ENCODE measurements around the gene NDUFB3.

Gene NDUFB3

GRCh38 chr2:201116115-201116958, 44.5 kb downstream of the NDUFB3 start, which contains the start of gene CFLAR:
Gene CFLAR, plus strand, starts transcription at chr2:201116164. Its CDS starts 13,702 bp downstream, at chr2:201129866.
- Histone ChIP-seq H3K36me3 (ENCODE audit: control insufficient read depth in 2 of 2, insufficient read depth in 1 of 2, low read length in 2 of 2) (no peaks in the 10 kb centered on the region), H3K9me3 (ENCODE audit: control insufficient read depth, insufficient read depth, low read depth, low read length) (no peaks in the 10 kb centered on the region), H3K27ac (ENCODE audit: extremely low read depth, low read depth, low read length) (peak within 1 kb of the TSS; percentile 95), H3K4me3 (ENCODE audit: low read depth, low read length) (peak within 1 kb of the TSS; percentile 78), H3K4me1 (ENCODE audit: control insufficient read depth, insufficient read depth, low read length) (peaks cover 5% of the 10 kb centered on the region; the same call in 1 of the 2 replicates)
- POLR2A ChIA-PET: interaction anchor here (0.6 to 2.8 kb wide), 8 partner anchors 15 to 228 kb away, joined by 3 to 11 read pairs (median 4); partner anchors contain the start of genes NIF3L1, ORC2 and PPIL3
- CTCF ChIA-PET: interaction anchor here (0.6 to 2.5 kb wide), 5 partner anchors 42 to 516 kb away, joined by 3 to 10 read pairs (median 3); no protein-coding TSS in a partner anchor
- TF ChIP-seq ZSCAN18 (tag by site-specific recombination; IDR thresholded peaks at IDR 0.05) (no peak), ZNF335 (tag by site-specific recombination; conservative IDR thresholded peaks at IDR 0.05) (peak; percentile 62), GLIS2 (tag by site-specific recombination; IDR thresholded peaks at IDR 0.05) (peak; percentile 97), ZBTB20 (tag by site-specific recombination; IDR thresholded peaks at IDR 0.05) (peak; percentile 69), ZNF366 (tag by site-specific recombination; conservative IDR thresholded peaks at IDR 0.05) (no peak), ZNF777 (tag by site-specific recombination; IDR thresholded peaks at IDR 0.05; ENCODE audit: borderline replicate concordance) (no peak), BCL11A (tag by site-specific recombination; IDR thresholded peaks at IDR 0.05; ENCODE audit: low read depth) (no peak), ZNF692 (tag by site-specific recombination; IDR thresholded peaks at IDR 0.05) (peak; percentile 11; the same call in 1 of the 2 replicates), ZIC2 (tag by site-specific recombination; IDR thresholded peaks at IDR 0.05) (peak; percentile 64; the same call in 1 of the 2 replicates), ZBTB6 (tag by site-specific recombination; IDR thresholded peaks at IDR 0.05) (0 out of 2 replicates have a peak, but pooled peaks have one; percentile 7), GLIS1 (tag by site-specific recombination; IDR thresholded peaks at IDR 0.05) (peak; percentile 61), KLF17 (tag by site-specific recombination; IDR thresholded peaks at IDR 0.05) (no peak), ZFHX2 (tag by site-specific recombination; conservative IDR thresholded peaks at IDR 0.05) (peak; percentile 51; the same call in 1 of the 2 replicates), ZFP37 (tag by site-specific recombination; IDR thresholded peaks at IDR 0.05) (peak; percentile 21; the same call in 1 of the 2 replicates), ZNF529 (tag by site-specific recombination; IDR thresholded peaks at IDR 0.05; ENCODE audit: insufficient replicate concordance) (no peak), ZBTB48 (tag by site-specific recombination; IDR thresholded peaks at IDR 0.05) (peak; percentile 74; the same call in 1 of the 2 replicates), ZSCAN16 (tag by site-specific recombination; IDR thresholded peaks at IDR 0.05) (no peak), ZNF707 (tag by site-specific recombination; IDR thresholded peaks at IDR 0.05) (no peak), ZNF2 (tag by site-specific recombination; IDR thresholded peaks at IDR 0.05) (peak; percentile 42; the same call in 1 of the 2 replicates)
- TF ChIP-seq, protein P1, sequence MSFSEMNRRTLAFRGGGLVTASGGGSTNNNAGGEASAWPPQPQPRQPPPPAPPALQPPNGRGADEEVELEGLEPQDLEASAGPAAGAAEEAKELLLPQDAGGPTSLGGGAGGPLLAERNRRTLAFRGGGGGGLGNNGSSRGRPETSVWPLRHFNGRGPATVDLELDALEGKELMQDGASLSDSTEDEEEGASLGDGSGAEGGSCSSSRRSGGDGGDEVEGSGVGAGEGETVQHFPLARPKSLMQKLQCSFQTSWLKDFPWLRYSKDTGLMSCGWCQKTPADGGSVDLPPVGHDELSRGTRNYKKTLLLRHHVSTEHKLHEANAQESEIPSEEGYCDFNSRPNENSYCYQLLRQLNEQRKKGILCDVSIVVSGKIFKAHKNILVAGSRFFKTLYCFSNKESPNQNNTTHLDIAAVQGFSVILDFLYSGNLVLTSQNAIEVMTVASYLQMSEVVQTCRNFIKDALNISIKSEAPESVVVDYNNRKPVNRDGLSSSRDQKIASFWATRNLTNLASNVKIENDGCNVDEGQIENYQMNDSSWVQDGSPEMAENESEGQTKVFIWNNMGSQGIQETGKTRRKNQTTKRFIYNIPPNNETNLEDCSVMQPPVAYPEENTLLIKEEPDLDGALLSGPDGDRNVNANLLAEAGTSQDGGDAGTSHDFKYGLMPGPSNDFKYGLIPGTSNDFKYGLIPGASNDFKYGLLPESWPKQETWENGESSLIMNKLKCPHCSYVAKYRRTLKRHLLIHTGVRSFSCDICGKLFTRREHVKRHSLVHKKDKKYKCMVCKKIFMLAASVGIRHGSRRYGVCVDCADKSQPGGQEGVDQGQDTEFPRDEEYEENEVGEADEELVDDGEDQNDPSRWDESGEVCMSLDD (tag by site-specific recombination; IDR thresholded peaks at IDR 0.05): peak; percentile 92
- TF ChIP-seq, protein P2, sequence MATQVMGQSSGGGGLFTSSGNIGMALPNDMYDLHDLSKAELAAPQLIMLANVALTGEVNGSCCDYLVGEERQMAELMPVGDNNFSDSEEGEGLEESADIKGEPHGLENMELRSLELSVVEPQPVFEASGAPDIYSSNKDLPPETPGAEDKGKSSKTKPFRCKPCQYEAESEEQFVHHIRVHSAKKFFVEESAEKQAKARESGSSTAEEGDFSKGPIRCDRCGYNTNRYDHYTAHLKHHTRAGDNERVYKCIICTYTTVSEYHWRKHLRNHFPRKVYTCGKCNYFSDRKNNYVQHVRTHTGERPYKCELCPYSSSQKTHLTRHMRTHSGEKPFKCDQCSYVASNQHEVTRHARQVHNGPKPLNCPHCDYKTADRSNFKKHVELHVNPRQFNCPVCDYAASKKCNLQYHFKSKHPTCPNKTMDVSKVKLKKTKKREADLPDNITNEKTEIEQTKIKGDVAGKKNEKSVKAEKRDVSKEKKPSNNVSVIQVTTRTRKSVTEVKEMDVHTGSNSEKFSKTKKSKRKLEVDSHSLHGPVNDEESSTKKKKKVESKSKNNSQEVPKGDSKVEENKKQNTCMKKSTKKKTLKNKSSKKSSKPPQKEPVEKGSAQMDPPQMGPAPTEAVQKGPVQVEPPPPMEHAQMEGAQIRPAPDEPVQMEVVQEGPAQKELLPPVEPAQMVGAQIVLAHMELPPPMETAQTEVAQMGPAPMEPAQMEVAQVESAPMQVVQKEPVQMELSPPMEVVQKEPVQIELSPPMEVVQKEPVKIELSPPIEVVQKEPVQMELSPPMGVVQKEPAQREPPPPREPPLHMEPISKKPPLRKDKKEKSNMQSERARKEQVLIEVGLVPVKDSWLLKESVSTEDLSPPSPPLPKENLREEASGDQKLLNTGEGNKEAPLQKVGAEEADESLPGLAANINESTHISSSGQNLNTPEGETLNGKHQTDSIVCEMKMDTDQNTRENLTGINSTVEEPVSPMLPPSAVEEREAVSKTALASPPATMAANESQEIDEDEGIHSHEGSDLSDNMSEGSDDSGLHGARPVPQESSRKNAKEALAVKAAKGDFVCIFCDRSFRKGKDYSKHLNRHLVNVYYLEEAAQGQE (tag by site-specific recombination; IDR thresholded peaks at IDR 0.05): no peak

Measured in HEK293 (cell line).